PC-9 (cell line): ENCODE measurements around the gene VILL. TPM values are rescaled to one million over a fixed set of nuclear protein-coding genes. Genes with fewer than 3 reads are reported as not detected.
"Not testable (repeated sequence)": the region's sequence is repeated elsewhere in the genome, so short reads cannot be mapped to it uniquely, and the experiment has no call there.

Source experiments
- BruUV-seq: library from RNA; stranded (reverse); fragments of 400-500 nt; replicated peaks from 2 replicates; lab custom pipeline; 2021; lab: Mats Ljungman, UMichigan
- CTCF ChIA-PET: fragments of 300-600 bp; sonication (Branson Sonifier 250); formaldehyde crosslinking; loops from one replicate; lab custom pipeline; 2022; ENCODE audit warnings: antibody characterized with exemption; lab: Charles Lee
- POLR2A ChIA-PET: fragments of 300-600 bp; sonication (Branson Sonifier 250); formaldehyde crosslinking; loops from one replicate; lab custom pipeline; 2022; ENCODE audit warnings: antibody characterized with exemption; ENCODE audit not compliant: unreplicated experiment; lab: Charles Lee
- DNase-seq, 2 experiments: peaks; one replicate each; pipeline versions ENCODE4 v3.0.0 to v3.0.0-alpha.2; 2015 to 2022; ENCODE audit warnings: mixed read lengths in 1 of 2
- H2AFZ ChIP-seq: fragments of 200-600 bp; sonication (generic); 2 replicates; pipeline ENCODE4 v1.8.1; 2017; ENCODE audit warnings: antibody characterized with exemption
- H3F3A ChIP-seq: fragments of 200-600 bp; sonication (generic); 2 replicates; pipeline ENCODE4 v1.8.1; 2017; ENCODE audit warnings: antibody characterized with exemption, mild to moderate bottlenecking, low read depth; ENCODE audit not compliant: insufficient read depth
- H3K27ac ChIP-seq: fragments of 200-600 bp; sonication (generic); 2 replicates; pipeline ENCODE4 v1.6.1; 2016; ENCODE audit warnings: mixed run types
- H3K27me3 ChIP-seq: fragments of 200-600 bp; sonication (generic); 2 replicates; pipeline ENCODE4 v1.6.1; 2016; ENCODE audit warnings: low read depth, mixed run types; ENCODE audit not compliant: insufficient read depth
- H3K36me3 ChIP-seq: fragments of 200-600 bp; sonication (generic); 2 replicates; pipeline ENCODE4 v1.6.1; 2016; ENCODE audit warnings: low read depth, mixed run types
- H3K4me1 ChIP-seq: fragments of 200-600 bp; sonication (generic); replicated peaks from 2 replicates; pipeline ENCODE4 v1.6.1; 2016; ENCODE audit warnings: mixed run types; ENCODE audit not compliant: insufficient read depth
- H3K4me2 ChIP-seq: fragments of 200-600 bp; sonication (generic); 2 replicates; pipeline ENCODE4 v1.6.1; 2017; ENCODE audit warnings: mixed run types
- H3K4me3 ChIP-seq: fragments of 200-600 bp; sonication (generic); 2 replicates; pipeline ENCODE4 v1.6.1; 2016; ENCODE audit warnings: mixed run types
- H3K79me2 ChIP-seq: fragments of 200-600 bp; sonication (generic); 2 replicates; pipeline ENCODE4 v1.6.1; 2017; ENCODE audit warnings: low read depth, mixed run types
- H3K9me2 ChIP-seq: fragments of 200-600 bp; sonication (generic); 2 replicates; pipeline ENCODE4 v1.8.1; 2017; ENCODE audit warnings: mild to moderate bottlenecking; ENCODE audit not compliant: insufficient read depth
- H3K9me3 ChIP-seq: fragments of 200-600 bp; sonication (generic); 2 replicates; pipeline ENCODE4 v1.8.1; 2016; ENCODE audit warnings: low read depth; ENCODE audit not compliant: insufficient read depth
- H4K20me1 ChIP-seq: fragments of 200-600 bp; sonication (generic); 2 replicates; pipeline ENCODE4 v1.8.1; 2017; ENCODE audit not compliant: insufficient read depth
- CTCF ChIP-seq: fragments of 200-600 bp; sonication (generic); conservative IDR thresholded peaks from 2 replicates; pipeline ENCODE4 v1.6.1; 2017; ENCODE audit warnings: mixed run types, antibody characterized with exemption, mild to moderate bottlenecking, moderate library complexity
- EZH2 ChIP-seq: fragments of 200-600 bp; sonication (generic); IDR thresholded peaks from 2 replicates; pipeline ENCODE4 v1.8.0; 2017; ENCODE audit warnings: antibody characterized with exemption, low read depth
- intact Hi-C: fragments of 100-400 bp; cut with micrococcal nuclease; formaldehyde crosslinking; loops from one replicate; pipeline ENCODE4 v1.10.0; 2022; ENCODE audit not compliant: unreplicated experiment
- total RNA-seq: library from RNA; stranded (reverse); gene quantifications from 2 replicates; pipeline ENCODE4 v1.2.3, GENCODE V29; 2021

VILL gene
- total RNA-seq, 1 experiment from 2014 or later: 14.7 TPM

DNA sequence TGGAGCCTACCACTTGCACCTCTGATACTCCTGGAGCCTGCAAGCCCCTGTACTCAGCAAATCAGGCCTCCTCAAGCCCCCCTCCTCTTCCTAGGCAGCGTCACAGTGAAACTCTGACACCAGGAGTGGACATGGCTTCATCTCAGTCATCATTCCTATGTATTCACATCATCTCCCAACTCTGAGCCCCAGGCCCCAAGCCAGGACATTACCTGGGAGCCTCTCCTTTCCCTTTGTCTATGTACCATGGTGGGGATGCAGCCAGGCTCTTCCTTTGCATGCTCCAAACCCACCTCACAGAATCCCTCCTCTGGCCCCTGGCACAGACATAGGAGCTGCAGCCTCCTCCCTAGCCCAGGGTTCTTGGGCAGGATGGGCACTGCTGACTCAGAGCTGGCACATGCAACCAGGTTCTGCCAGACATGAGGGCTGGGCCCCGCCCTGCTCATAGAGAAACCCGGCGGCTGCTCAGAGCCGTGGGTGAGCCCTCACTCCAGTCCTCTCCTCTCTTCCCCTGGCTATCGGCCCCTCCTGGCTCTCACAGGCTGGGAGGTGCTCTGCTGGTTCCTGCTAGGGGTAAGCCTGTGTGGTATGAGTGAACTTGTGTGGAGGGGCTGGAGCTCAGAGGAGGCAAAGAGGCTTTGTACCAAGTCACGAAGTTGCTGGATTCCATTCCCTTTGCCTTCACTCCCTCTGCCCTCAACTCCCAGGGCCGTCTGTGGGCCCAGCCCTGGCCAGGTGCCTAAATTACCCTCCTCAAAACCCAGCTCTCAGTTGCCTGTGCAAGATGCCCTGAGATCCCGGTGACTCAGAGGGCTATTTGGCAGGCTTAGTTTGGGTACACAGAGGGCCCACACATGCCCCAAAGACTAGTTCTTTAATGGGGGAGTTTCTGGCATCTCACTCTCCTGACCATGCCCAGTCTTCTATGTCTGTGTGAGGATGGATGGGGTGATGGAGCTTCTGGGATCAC is 40.7 kb downstream of the VILL start:
- H3K27me3 ChIP-seq: no peaks in the 10 kb centered on the region
- ChIA-PET POLR2A (no interaction called here), CTCF (no interaction called here)
- H3K4me1 ChIP-seq: peaks cover 37% of the 10 kb centered on the region
- H3K27ac ChIP-seq: peak overlapping the region; percentile 87
- intact Hi-C loops: no loop called here
- H3K79me2 ChIP-seq: no peaks in the 10 kb centered on the region
- no peaks in the 10 kb centered on the region for H3K9me2 ChIP-seq
- DNase-seq: peak; percentile 79 to 81
- BruUV-seq: TSS peak; percentile 35
- H3K4me2 ChIP-seq: peak overlapping the region; percentile 71
- no peaks in the 10 kb centered on the region for H3K9me3 ChIP-seq
- H3K36me3 ChIP-seq: no peaks in the 10 kb centered on the region
- H4K20me1 ChIP-seq: no peaks in the 10 kb centered on the region
- H3F3A ChIP-seq: peaks cover 23% of the 10 kb centered on the region; the same call in 1 of the 2 replicates
- TF ChIP-seq EZH2 (no peak), CTCF (no peak)
- peak overlapping the region; percentile 86 for H2AFZ ChIP-seq
- H3K4me3 ChIP-seq: peak overlapping the region; percentile 25; the same call in 1 of the 2 replicates

GRCh38 chr3:38032328-38032865 is 41.8 kb downstream of the VILL start:
- peak overlapping the region; percentile 71; the same call in 1 of the 2 replicates for H3K4me2 ChIP-seq

DNA sequence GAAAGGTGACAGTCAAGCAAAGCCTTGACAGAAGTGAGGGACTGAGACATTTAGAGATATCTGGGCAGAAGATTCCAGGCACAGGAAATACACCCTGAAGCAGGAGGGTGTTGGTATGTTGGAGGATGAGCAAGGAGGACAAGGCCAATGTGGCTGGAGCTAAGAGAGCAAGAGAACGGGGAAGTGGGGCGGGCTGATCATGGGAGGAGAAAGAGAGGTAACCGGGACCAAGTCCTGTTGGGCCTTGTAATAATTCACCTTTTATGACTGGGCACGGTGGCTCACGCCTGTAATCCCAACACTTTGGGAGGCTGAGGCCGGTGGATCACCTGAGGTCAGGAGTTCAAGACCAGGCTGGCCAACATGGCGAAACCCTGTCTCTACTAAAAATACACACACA is 43.0 kb downstream of the VILL start:
- POLR2A ChIA-PET, CTCF ChIA-PET, H3K79me2 ChIP-seq, DNase-seq, H3K36me3 ChIP-seq, H3K4me3 ChIP-seq, H3K27ac ChIP-seq, H2AFZ ChIP-seq, intact Hi-C loops, H3K4me2 ChIP-seq, BruUV-seq, H3K9me3 ChIP-seq, H4K20me1 ChIP-seq, H3K27me3 ChIP-seq, H3K9me2 ChIP-seq: not testable (repeated sequence)
- peaks cover 18% of the 10 kb centered on the region; the same call in 1 of the 2 replicates for H3F3A ChIP-seq
- H3K4me1 ChIP-seq: peaks cover 26% of the 10 kb centered on the region

More at GRCh38 chr3:38032328-38032865, 41.8 kb downstream of the VILL start:
- BruUV-seq: no TSS peak
- intact Hi-C loops: no loop called here
- H3K27me3 ChIP-seq: no peaks in the 10 kb centered on the region
- ChIA-PET CTCF (no interaction called here), POLR2A (interaction anchor here (0.6 kb wide), 1 partner anchor 170 kb away, joined by 3 read pairs; no protein-coding TSS in a partner anchor)
- no peak overlapping the region for H2AFZ ChIP-seq
- H3K4me1 ChIP-seq: peaks cover 34% of the 10 kb centered on the region
- H3K9me3 ChIP-seq: no peaks in the 10 kb centered on the region
- no peaks in the 10 kb centered on the region for H3K79me2 ChIP-seq
- H4K20me1 ChIP-seq: no peaks in the 10 kb centered on the region
- no peaks in the 10 kb centered on the region for H3K9me2 ChIP-seq
- peaks cover 18% of the 10 kb centered on the region; the same call in 1 of the 2 replicates for H3F3A ChIP-seq
- no peak for TF ChIP-seq EZH2
- no peak for TF ChIP-seq CTCF
- H3K4me3 ChIP-seq: no peak overlapping the region
- H3K27ac ChIP-seq: peak overlapping the region; percentile 87; the same call in 1 of the 2 replicates
- no peak for DNase-seq
- H3K36me3 ChIP-seq: no peaks in the 10 kb centered on the region

DNA sequence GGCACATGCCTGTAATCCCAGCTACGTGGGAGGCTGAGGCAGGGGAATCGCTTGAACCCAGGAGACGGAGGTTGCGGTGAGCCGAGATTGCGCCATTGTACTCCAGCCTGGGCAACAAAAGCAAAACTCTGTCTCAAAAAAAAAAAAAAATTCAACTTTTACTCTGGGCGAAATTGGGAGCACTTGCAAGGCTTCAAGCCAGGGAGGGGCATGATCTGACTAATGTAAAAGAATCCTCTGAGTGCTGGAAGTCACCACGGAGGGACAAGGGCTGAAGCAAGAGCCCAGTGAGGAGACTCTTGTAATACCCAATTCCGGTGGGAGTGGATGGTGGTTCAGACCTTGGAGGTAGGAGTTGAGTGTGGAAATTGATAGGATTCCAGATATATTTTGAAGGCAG is 43.7 kb downstream of the VILL start:
- POLR2A ChIA-PET, DNase-seq, H3K9me3 ChIP-seq, H4K20me1 ChIP-seq, H3K79me2 ChIP-seq, intact Hi-C loops, H3K36me3 ChIP-seq, CTCF ChIA-PET, H3K4me2 ChIP-seq, H3K27me3 ChIP-seq, H3K4me3 ChIP-seq, H3K27ac ChIP-seq, H2AFZ ChIP-seq, BruUV-seq, H3K9me2 ChIP-seq: not testable (repeated sequence)
- peaks cover 30% of the 10 kb centered on the region for H3K4me1 ChIP-seq
- peaks cover 18% of the 10 kb centered on the region; the same call in 1 of the 2 replicates for H3F3A ChIP-seq
